Pancreas (tissue), 10 donors: ENCODE data around the gene RAX2. TPM values are rescaled to one million over a fixed set of nuclear protein-coding genes. Genes with fewer than 3 reads are reported as not detected.

Experiments
- ATAC-seq, 4 donors: fragments of 200-7000 bp; cut with Tn5 transposase; one replicate each; pipeline versions ENCODE4 v1.8.0 to v1.9.1; 2020; ENCODE audit warnings: mild to moderate bottlenecking in 4 of 4, moderate library complexity in 4 of 4
- DNase-seq, 6 donors: peaks; one replicate each; pipeline ENCODE4 v3.0.0-alpha.2; 2020
- FAIRE-seq: peaks from 2 replicates; lab custom pipeline; 2012; peaks lifted over from hg19 to GRCh38; lab: Jason Lieb, UNC
- H3K27ac ChIP-seq, 4 donors: fragments of 200-600 bp; sonication (generic); 1 replicate in 3 of 4; 2 replicates in 1 of 4; pipeline versions ENCODE4 v1.5.0 to v1.8.0; 2020
- H3K27me3 ChIP-seq, 4 donors: fragments of 200-600 bp; one replicate each; pipeline ENCODE4 v1.8.0; 2021
- H3K36me3 ChIP-seq, 3 donors: fragments of 200-600 bp; sonication (generic) in 1 of 3; one replicate each; pipeline versions ENCODE4 v1.5.0 to v1.8.0; 2020 to 2021
- H3K4me1 ChIP-seq, 3 donors: fragments of 200-600 bp; one replicate each; pipeline ENCODE4 v1.8.0; 2021
- H3K4me3 ChIP-seq, 4 donors: fragments of 200-600 bp; sonication (generic) in 2 of 4; one replicate each; pipeline versions ENCODE4 v1.5.0 to v1.8.0; 2020 to 2021
- H3K9me3 ChIP-seq, 4 donors: fragments of 200-600 bp; one replicate each; pipeline ENCODE4 v1.8.0; 2021
- CTCF ChIP-seq, 4 donors: fragments of 200-600 bp; sonication (generic) in 3 of 4; IDR thresholded peaks; one replicate each; pipeline versions ENCODE4 v1.5.0 to v1.8.0; 2021; ENCODE audit warnings: antibody characterized with exemption in 4 of 4
- WGBS, 2 donors: extraction: QIAGEN DNeasy Blood & Tissue Kit; methylation state at CpG; one replicate each; pipeline ENCODE4 v1.1.7; 2013; 5-methylcytosine and 5-hydroxymethylcytosine counted together
- intact Hi-C, 3 donors: fragments of 100-400 bp; cut with DNase I; formaldehyde crosslinking; loops; one replicate each; pipeline versions ENCODE4 v1.11.1 to v1.14.2; 2022
- polyA plus RNA-seq, 2 donors: library from polyadenylated mRNA; stranded (reverse); fragments of 200-250 nt; gene quantifications; one replicate each; pipeline ENCODE4 v1.2.3, GENCODE V29; 2013
- total RNA-seq, 6 donors: library from RNA; stranded (reverse); fragmentation: NEBNext Ultra II Directional in 4 of 6; extraction: Animal tissue kit (Norgen Biotek cat#: 25700) in 4 of 6; gene quantifications; one replicate each; pipeline versions ENCODE4 v1.2.1 to v1.2.4, GENCODE V29; 2021 to 2023
- donor health status: healthy with polysubstance abuse.
- donor health status: DM: no; HTN: no; CAD: no; lungs with moderate emphysema.
- donor health status: DM: no; HTN: no; CAD: no.
- donor health status: control.
- donor health status: control.
- donor health status: Bipolar disorder and iron deficiency.
- donor health status: DM: yes; HTN: yes; CAD: no.
- donor health status: DM: no; HTN: no; CAD: no.
- donor health status: DM: no; HTN: no; CAD: no.
- donor health status: DM: yes; HTN: yes; CAD: no.

Gene RAX2
- total and polyA plus RNA-seq, 8 donors: not detected

DNA sequence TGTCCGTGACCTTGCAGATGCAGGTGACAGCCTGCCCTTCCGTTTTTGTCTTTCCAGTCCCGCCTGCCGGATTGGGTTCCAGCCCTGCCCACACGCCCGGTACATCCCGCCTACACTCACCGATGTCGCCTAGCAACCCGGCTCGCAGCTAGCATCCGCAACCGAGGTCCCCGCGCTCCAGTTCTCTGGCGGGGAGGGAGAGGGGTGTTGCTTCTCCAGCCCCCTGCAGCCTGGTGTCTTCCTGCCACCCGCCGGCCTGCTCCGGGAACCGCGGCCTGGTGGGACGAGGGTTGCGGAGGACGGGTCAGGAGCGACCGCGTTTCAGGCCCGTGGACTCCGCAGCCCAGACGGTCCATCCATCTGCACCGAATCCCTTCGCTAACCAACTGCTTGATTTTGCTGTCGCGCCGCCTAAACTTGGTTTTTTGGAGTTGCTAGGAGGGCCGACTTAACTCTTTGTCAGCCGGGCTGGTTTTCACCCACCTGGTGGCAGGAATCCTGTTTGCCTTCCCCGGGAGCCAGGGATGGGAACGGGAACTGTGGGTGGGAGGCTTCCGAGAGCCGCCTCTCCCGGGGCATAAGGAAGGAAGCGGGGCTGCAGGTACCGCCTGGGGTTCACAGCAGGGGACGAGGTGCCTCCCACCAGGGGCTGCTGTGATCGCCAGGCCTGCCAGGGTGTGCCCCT lies 29.5 kb upstream of the RAX2 start:
- TF ChIP-seq CTCF (IDR thresholded peaks at IDR 0.05): no peak
- peak in 1 of 6 donors; percentile 48 for DNase-seq
- ATAC-seq: peak in 3 of 4 donors; percentile 41 to 60 (median 56)
- no peak overlapping the region for H3K27ac ChIP-seq
- 4% methylated on average over 46 of the region's 46 CpGs for WGBS, 2 donors
- H3K4me1 ChIP-seq: no peaks in the 10 kb centered on the region
- H3K4me3 ChIP-seq: peak overlapping the region in 1 of 4 donors; percentile 12
- H3K36me3 ChIP-seq: no peaks in the 10 kb centered on the region
- FAIRE-seq: no peak
- intact Hi-C loops: loop anchor here in 1 of 3 donors (5.0 kb wide), 1 partner anchor 421 kb away; no protein-coding TSS in a partner anchor
- peaks cover 0 to 5% (median 0%) of the 10 kb centered on the region in 4 donors for H3K27me3 ChIP-seq
- no peaks in the 10 kb centered on the region for H3K9me3 ChIP-seq

DNA sequence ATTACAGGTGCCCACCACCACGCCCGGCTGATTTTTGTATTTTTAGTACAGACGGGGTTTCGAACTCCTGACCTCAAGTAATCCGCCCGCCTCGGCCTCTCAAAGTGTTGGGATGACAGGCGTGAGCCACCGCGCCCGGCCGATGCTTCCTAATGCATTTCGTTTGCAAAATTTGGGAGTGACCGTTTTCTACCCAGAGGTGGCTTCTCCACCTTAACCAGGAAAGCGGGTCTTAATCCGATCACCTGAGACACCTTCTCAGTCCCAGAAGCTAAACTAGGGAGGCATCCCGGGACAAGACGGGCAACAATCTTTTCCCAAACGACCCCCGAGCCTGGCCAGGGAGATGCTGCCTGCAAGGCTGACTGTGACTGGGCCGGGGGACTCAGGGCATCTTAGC lies 29.0 kb upstream of the RAX2 start:
- no peak for ATAC-seq
- Histone ChIP-seq H3K9me3 (no peaks in the 10 kb centered on the region), H3K27ac (no peak overlapping the region), H3K4me1 (no peaks in the 10 kb centered on the region), H3K4me3 (no peak overlapping the region), H3K36me3 (no peaks in the 10 kb centered on the region), H3K27me3 (peaks cover 0 to 5% (median 0%) of the 10 kb centered on the region in 4 donors)
- intact Hi-C loops: loop anchor here in 1 of 3 donors (5.0 kb wide), 1 partner anchor 421 kb away; no protein-coding TSS in a partner anchor
- TF ChIP-seq CTCF (IDR thresholded peaks at IDR 0.05): no peak
- no peak for FAIRE-seq
- 28 to 30% methylated on average over 21 of the region's 21 CpGs for WGBS, 2 donors
- no peak for DNase-seq

DNA sequence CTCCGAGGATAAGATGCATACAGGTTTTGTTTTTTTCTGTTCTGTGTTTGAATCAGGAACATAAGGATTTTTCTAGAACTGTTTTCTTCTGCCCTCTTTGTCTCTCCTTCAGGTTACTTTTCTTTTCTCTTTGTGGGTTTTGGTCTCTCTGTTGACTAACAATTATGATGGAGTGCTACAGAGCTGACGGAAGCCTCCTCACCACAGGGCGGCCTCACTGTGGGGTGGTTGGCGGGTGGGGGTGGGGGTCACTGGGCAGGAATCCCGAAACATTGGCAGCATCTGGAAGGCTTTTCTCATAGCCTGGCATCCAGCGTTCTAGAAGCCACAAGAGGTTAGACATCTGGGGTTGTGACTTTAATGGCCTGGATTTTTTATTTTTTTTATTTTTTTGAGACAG lies 26.1 kb upstream of the RAX2 start:
- Histone ChIP-seq H3K4me3 (no peak overlapping the region), H3K36me3 (no peaks in the 10 kb centered on the region), H3K27ac (no peak overlapping the region), H3K4me1 (no peaks in the 10 kb centered on the region), H3K9me3 (no peaks in the 10 kb centered on the region), H3K27me3 (peaks cover 0 to 5% (median 0%) of the 10 kb centered on the region in 4 donors)
- intact Hi-C loops: no loop called here
- ATAC-seq (no peak), FAIRE-seq (no peak), DNase-seq (no peak)
- 55 to 75% methylated on average over 6 of the region's 6 CpGs for WGBS, 2 donors
- no peak for TF ChIP-seq CTCF (IDR thresholded peaks at IDR 0.05)

DNA sequence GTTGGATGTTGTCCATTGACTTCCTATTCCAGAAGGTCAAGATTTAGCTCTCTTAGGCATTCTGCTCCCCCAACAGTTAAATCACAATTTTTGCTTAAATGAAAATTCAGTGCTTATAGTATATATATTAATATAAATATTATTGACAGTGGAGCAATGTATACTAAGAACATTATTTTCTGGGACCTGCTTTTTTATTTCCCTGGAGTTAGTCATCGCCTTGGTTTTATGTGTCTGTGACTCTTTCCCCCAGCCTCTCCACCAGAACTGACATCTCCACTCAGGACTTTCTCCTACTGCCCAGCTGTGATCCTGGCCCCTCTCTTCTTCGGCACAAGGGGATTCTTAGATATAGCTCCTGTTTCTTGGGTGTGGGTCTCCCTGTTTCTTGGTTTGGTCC lies 24.3 kb upstream of the RAX2 start:
- H3K27ac ChIP-seq: no peak overlapping the region
- no peaks in the 10 kb centered on the region for H3K4me1 ChIP-seq
- WGBS, 2 donors: 77 to 89% methylated on average over 2 of the region's 2 CpGs
- no peak for FAIRE-seq
- H3K4me3 ChIP-seq: no peak overlapping the region
- no peak for DNase-seq
- no peaks in the 10 kb centered on the region for H3K27me3 ChIP-seq
- intact Hi-C loops: no loop called here
- no peaks in the 10 kb centered on the region for H3K9me3 ChIP-seq
- ATAC-seq: no peak
- H3K36me3 ChIP-seq: no peaks in the 10 kb centered on the region
- no peak for TF ChIP-seq CTCF (IDR thresholded peaks at IDR 0.05)

GRCh38 chr19:3793799-3794198 lies 21.8 kb upstream of the RAX2 start:
- H3K27ac ChIP-seq: no peak overlapping the region
- WGBS, 2 donors: 87 to 89% methylated on average over 3 of the region's 3 CpGs
- no peaks in the 10 kb centered on the region for H3K27me3 ChIP-seq
- ATAC-seq (no peak), DNase-seq (no peak), FAIRE-seq (no peak)
- no peak overlapping the region for H3K4me3 ChIP-seq
- no peaks in the 10 kb centered on the region for H3K9me3 ChIP-seq
- TF ChIP-seq CTCF (IDR thresholded peaks at IDR 0.05): no peak
- H3K4me1 ChIP-seq: no peaks in the 10 kb centered on the region
- intact Hi-C loops: no loop called here
- H3K36me3 ChIP-seq: no peaks in the 10 kb centered on the region
